Measurements from ENCODE around the gene KRTAP10-10. TPM values are rescaled to one million over a fixed set of nuclear protein-coding genes. Genes with fewer than 3 reads are reported as not detected.

Gene KRTAP10-10
- total RNA-seq, 4 donors from 2014 or later = not detected

DNA sequence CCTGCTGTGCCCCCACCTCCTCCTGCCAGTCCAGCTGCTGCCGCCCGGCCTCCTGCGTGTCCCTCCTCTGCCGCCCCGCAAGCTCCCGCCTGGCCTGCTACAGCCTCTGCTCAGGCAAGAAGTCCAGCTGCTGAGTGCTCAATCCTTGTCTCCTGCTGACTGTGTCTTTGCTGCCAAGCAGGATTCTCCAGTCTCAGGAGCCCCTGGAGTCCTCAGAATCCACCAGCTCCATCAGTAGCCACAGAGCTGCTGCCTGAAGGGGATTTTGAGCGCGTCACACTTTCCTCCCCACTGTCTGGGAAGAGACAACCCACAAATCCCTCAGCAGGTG lies 10.0 kb downstream of the KRTAP10-10 start:
- no peaks in the 10 kb centered on the region for H3K4me1 ChIP-seq
- H3K4me3 ChIP-seq = no peak overlapping the region
- peaks cover 0 to 32% (median 0%) of the 10 kb centered on the region in 3 donors for H3K9me3 ChIP-seq
- no peak for ATAC-seq
- no peaks in the 10 kb centered on the region for H3K36me3 ChIP-seq
- 20% methylated on average over 1 of the region's 8 CpGs; no CpG with 5 or more reads in 1 of the 2 donors for WGBS, 2 donors (ENCODE audit: low coverage in 1 of 2)
- TF ChIP-seq POLR2AphosphoS5 (IDR thresholded peaks at IDR 0.05) = no peak
- TF ChIP-seq EP300 (IDR thresholded peaks at IDR 0.05) = no peak
- TF ChIP-seq POLR2A (IDR thresholded peaks at IDR 0.05) = no peak
- TF ChIP-seq, protein P1, sequence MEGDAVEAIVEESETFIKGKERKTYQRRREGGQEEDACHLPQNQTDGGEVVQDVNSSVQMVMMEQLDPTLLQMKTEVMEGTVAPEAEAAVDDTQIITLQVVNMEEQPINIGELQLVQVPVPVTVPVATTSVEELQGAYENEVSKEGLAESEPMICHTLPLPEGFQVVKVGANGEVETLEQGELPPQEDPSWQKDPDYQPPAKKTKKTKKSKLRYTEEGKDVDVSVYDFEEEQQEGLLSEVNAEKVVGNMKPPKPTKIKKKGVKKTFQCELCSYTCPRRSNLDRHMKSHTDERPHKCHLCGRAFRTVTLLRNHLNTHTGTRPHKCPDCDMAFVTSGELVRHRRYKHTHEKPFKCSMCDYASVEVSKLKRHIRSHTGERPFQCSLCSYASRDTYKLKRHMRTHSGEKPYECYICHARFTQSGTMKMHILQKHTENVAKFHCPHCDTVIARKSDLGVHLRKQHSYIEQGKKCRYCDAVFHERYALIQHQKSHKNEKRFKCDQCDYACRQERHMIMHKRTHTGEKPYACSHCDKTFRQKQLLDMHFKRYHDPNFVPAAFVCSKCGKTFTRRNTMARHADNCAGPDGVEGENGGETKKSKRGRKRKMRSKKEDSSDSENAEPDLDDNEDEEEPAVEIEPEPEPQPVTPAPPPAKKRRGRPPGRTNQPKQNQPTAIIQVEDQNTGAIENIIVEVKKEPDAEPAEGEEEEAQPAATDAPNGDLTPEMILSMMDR (IDR thresholded peaks at IDR 0.05) = no peak
- no peak overlapping the region for H3K27ac ChIP-seq
- H3K27me3 ChIP-seq = peaks cover 50% of the 10 kb centered on the region

DNA sequence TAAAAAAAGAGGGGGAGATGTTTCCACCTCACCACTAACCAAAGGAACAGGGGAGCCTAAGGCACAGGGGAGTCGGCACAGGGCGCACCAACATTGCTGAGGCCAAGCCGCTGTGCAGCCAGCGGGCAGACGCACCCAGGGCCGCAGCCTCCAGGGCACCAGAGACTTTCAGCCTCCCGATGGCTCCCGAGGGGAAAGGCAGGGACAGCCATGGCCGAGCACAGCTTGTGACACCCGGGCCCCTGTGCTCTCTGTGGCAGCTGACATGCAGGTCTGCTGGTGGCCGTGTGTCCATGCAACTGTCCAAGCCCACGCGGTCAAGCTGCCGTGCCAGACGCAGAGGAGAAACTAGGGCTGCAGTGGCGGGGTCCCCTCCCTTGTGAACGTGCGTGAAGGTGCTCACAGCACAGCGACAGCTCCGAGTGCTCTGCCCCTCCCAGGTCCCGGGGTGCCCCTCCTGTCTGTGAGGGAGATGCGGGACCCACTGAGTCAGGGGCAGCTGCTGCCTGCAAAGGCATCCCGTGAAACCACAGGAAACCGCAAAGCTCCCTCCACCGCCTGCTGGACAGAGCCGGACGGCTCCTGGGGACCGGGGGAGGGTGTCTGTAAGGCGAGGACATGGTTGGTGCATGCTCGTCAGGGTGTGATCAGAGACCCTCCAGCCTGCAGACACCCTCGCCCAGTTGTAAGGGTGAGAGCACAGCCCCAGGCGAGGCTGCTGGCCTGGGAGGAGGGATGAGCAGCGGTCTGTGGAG lies 11.6 kb downstream of the KRTAP10-10 start:
- H3K36me3 ChIP-seq = no peaks in the 10 kb centered on the region
- no peak overlapping the region for H3K4me3 ChIP-seq
- H3K27ac ChIP-seq = no peak overlapping the region
- 70 to 75% methylated on average over 2 to 4 of the region's 33 CpGs for WGBS, 2 donors (ENCODE audit: low coverage in 1 of 2)
- H3K4me1 ChIP-seq = no peaks in the 10 kb centered on the region
- no peak for ATAC-seq
- H3K9me3 ChIP-seq = peaks cover 0 to 21% (median 0%) of the 10 kb centered on the region in 3 donors
- TF ChIP-seq EP300 (IDR thresholded peaks at IDR 0.05) (no peak), POLR2AphosphoS5 (IDR thresholded peaks at IDR 0.05) (no peak), POLR2A (IDR thresholded peaks at IDR 0.05) (no peak)
- TF ChIP-seq, protein P1 (IDR thresholded peaks at IDR 0.05) = no peak
- H3K27me3 ChIP-seq = peaks cover 50% of the 10 kb centered on the region

DNA sequence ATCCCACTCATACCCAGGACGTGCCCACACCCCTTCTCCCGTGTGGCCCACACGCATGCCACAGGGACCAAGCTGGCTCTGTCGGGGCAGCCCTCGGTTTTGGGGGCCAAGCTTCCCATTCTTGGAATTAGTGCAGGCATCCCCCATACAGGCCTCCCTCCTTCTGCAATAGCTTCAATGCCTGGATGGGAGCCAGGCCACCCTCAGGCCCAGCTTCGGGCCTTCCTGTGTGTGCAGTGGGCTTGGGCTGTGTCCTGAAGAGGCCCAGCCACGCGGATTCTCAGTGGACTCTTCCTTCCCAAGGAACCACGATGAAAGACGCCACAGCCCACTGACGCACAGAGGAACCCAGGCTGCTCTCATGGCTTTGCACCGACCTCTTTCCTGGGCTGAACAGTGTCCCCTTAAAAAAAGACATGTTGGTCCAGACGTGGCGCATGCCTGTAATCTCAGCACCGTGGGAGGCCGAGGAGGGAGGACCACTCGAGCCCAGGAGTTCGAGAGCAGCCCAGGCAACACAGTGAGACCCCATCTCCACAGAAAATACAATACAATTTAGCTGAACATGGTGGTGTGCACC lies 12.5 kb downstream of the KRTAP10-10 start:
- no peak overlapping the region for H3K27ac ChIP-seq
- H3K4me3 ChIP-seq = no peak overlapping the region
- WGBS, 2 donors (ENCODE audit: low coverage in 1 of 2) = 66 to 81% methylated on average over 3 to 8 of the region's 18 CpGs
- H3K9me3 ChIP-seq = peaks cover 0 to 12% (median 0%) of the 10 kb centered on the region in 3 donors
- H3K36me3 ChIP-seq = no peaks in the 10 kb centered on the region
- no peak for ATAC-seq
- TF ChIP-seq POLR2AphosphoS5 (IDR thresholded peaks at IDR 0.05) (no peak), EP300 (IDR thresholded peaks at IDR 0.05) (no peak), POLR2A (IDR thresholded peaks at IDR 0.05) (no peak)
- TF ChIP-seq, protein P1 (IDR thresholded peaks at IDR 0.05) = no peak
- H3K4me1 ChIP-seq = no peaks in the 10 kb centered on the region
- H3K27me3 ChIP-seq = peaks cover 54% of the 10 kb centered on the region

DNA sequence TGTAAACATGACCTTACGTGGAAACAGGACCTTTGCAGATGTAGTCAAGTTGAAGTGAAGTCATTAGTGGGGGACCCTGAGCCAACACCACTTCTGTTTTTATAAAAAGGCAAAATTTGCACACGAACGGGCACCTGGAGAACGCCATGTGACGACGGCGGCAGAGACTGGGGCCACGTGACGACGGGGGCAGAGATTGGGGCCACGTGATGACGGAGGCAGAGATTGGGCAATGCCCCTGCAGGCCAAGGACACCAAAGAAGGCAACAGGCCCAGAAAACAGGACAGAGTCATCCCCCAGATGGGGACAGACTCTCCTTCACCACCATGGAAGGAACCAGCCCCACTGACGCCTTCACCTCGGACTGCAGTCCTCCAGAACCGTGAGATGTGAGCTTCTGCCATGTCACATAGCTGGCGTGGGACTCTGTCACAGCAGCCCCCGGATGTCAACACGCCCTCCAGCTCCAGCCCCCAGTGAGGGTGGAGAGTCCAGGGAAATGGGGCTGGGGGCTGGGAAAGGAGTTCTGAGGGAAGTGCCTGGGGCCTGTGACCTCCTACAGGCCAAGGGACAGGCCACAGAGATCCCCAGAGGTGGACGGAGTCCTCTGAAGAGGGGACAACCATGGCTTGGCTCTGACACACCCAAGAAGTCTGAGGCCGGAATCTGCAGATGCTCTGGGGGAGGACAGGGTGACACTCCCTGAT lies 13.3 kb downstream of the KRTAP10-10 start:
- ATAC-seq = no peak
- no peak overlapping the region for H3K27ac ChIP-seq
- no peaks in the 10 kb centered on the region for H3K36me3 ChIP-seq
- peaks cover 56% of the 10 kb centered on the region for H3K27me3 ChIP-seq
- TF ChIP-seq EP300 (IDR thresholded peaks at IDR 0.05) = no peak
- no peak for TF ChIP-seq POLR2AphosphoS5 (IDR thresholded peaks at IDR 0.05)
- TF ChIP-seq POLR2A (IDR thresholded peaks at IDR 0.05) = no peak
- TF ChIP-seq, protein P1 (IDR thresholded peaks at IDR 0.05) = no peak
- 88 to 90% methylated on average over 9 to 12 of the region's 20 CpGs for WGBS, 2 donors (ENCODE audit: low coverage in 1 of 2)
- H3K9me3 ChIP-seq = peaks cover 0 to 4% (median 0%) of the 10 kb centered on the region in 3 donors
- H3K4me1 ChIP-seq = no peaks in the 10 kb centered on the region
- no peak overlapping the region for H3K4me3 ChIP-seq

Measured in gastroesophageal sphincter (tissue), 4 donors.